ENCODE data around the gene COL18A1.
"Not testable (repeated sequence)": the region's sequence is repeated elsewhere in the genome, so short reads cannot be mapped to it uniquely, and the experiment has no call there.

The COL18A1 gene

DNA sequence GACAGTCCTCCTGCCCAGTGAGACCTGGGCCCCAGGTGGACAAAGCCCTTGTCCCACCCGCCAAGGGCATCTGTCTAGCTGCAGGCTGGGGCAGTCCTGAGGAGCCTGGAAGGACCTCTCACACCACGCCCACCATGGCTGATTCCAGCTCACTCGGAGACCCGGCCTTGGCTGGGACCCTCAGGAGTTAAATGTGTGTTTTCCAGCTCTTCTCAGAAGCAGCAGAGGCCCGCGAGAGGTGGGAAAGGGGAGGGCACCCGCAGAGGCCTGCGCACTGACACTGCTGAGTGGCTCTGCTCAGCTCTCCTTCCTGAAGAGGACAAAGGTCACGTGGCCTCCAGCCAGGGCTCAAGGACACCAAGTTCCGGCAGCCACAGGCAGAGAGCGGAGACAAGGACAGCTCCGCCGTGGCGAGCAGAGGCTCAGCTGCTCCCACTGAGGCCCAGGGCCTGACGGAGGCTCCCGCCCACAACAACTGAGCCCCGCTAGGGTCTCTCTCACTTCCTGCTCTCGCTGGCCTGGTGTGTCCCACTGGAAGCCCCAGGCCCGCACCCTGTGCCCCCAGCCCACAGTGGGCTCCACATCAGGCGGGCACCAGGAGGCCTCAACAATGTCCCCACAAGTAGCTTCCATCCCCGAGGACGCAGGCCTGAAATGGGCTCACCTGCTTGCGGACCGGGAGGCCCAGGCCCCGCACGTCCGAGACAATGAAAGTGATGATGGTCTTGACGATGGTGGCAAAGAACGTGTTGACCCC, 120.4 kb downstream of the COL18A1 start:
- no peak for DNase-seq

DNA sequence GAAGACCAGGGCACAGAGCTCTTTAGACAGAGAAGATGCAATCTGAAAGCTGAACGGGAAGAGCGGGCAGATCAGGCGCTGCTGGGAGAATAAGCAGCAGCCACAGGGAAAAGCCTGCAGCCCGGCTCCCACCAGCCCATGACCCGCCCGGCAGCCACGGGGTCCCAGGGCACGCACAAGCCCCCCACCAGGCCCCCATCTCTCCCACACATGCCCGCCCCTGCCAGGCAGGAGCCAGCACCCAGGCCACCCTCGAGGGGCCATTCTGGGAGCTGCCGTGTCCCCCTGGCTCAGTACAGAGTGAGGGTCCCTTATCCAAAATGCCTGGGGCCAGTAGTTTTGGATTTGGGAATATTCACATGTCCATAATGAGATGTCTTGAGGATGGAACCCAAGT, 120.9 kb downstream of the COL18A1 start:
- DNase-seq, result no peak

DNA sequence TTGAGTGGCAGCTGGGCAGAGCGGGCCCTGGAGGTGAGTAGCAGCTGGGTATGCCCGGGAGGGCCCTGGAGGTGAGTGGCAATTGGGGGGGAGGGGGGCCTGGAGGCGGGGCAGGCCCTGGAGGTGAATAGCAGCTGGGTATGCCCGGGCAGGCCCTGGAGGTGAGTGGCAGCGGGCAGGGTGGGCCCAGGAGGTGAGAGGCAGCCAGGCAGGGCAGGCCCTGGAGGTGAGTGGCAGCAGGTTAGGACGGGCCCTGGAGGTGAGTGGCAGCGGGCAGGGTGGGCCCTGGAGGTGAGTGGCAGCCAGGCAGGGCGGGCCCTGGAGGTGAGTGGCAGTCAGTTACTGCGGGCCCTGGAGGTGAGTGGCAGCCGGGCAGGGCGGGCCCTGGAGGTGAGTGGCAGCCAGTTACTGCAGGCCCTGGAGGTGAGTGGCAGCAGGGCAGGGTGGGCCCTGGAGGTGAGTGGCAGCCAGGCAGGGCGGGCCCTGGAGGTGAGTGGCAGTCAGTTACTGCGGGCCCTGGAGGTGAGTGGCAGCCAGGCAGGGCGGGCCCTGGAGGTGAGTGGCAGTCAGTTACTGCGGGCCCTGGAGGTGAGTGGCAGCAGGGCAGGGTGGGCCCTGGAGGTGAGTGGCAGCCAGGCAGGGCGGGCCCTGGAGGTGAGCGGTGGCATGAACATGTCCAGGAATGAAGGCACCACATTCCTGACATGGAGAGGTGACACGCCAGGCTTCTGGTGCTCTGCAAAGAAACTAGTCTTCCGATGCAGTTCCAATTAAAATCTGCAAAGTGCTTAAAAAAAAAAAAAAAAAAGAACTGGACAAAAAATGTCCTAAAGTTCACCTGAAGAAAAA, 122.4 kb downstream of the COL18A1 start:
- DNase-seq, result not testable (repeated sequence)

DNA sequence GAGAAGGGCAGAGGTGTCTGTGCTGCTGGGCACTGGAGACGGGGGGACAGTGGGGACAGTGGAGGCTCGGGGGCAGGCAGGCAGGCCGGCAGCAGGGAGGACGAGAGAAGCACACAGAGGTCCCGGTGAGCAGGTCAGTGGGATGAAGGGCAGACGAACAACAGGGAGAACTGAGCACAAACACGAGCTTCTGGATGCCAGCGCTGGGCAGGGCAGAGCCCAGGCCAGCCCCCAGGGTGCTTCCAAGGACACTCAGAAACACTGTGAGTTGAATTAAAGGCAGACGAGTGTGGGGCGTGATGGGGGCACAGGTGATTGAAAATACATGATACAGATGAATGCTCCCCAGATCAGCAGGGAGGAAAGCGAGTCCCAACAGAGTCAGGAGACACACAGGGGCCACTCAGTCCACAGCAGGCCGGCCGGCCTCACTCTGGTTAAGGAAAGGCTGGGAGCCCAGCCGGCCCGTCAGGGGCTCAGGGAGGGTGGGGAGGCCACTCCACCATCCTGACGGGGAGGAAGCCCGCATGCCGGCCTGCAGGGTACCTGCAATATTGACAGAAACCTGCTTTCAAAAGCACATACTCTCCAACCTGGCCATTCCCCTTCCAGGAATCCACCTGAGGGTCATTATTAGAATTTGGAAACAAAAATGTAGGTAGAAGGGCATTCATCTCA, 123.2 kb downstream of the COL18A1 start:
- no peak for DNase-seq

DNA sequence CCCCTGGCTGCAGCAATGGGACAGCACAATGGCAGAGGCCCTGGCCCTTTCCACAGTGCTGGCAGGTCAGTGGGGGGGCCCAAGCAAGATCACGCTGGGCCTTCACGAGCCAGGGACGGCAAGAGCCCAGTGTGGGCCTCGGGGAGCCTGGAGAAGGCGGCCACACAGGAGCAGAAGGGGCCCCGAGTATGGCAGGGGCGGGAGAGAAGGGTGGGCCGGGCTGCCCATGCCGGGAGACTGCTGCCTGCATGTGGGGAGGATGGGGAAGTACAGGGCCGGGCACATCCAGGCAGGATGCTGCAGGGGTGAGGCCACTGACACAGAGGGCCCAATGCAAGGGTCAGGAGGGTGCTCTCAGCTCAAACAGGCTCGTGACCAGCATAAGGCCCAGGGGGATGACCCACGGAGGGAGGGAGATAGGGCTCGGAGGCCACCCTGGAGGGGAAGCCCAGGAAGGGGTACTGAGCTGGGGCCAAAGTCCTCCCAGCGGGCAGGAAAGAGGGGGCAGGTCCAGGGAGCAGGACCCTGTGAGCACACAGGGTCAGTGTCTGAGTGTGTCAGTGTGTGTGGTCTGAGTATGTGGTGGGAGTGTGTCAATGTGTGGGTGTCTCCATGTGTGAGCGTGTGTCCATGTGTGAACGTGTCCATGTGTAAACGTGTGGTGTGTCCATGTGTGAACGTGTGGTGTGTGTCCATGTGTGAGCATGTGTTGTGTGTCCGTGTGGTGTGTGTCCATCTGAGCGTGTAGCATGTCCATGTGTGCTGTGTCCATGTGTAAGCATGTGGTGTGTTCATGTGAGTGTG, 124.2 kb downstream of the COL18A1 start:
- DNase-seq, result no peak

DNA sequence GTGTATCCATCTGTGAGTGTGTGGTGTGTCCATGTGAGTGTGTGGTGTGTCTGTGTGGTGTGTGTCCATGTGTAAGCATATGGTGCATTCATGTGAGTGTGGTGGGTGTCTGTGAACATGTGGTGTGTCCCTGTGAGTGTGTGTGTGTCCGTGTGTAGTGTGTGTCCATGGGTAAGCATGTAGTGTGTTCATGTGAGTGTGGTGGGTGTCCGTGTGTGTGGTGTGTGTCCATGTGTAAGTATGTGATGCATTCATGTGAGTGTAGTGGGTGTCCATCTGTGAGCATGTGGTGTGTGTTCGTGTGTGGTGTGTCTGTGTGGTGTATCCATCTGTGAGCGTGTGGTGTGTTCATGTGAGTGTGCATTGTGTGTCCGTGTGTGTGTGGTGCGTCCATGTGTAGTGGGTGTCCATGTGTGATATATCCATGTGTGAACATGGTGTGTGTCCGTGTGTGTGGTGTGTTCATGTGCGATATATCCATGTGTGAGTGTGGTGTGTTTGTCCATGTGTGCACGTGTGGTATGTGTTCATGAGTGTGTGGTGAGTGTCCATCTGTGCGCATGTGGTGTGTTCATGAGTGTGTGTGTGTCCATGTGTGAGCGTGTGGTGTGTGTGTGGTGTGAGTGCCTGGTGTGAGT, 124.9 kb downstream of the COL18A1 start:
- DNase-seq, result no peak

DNA sequence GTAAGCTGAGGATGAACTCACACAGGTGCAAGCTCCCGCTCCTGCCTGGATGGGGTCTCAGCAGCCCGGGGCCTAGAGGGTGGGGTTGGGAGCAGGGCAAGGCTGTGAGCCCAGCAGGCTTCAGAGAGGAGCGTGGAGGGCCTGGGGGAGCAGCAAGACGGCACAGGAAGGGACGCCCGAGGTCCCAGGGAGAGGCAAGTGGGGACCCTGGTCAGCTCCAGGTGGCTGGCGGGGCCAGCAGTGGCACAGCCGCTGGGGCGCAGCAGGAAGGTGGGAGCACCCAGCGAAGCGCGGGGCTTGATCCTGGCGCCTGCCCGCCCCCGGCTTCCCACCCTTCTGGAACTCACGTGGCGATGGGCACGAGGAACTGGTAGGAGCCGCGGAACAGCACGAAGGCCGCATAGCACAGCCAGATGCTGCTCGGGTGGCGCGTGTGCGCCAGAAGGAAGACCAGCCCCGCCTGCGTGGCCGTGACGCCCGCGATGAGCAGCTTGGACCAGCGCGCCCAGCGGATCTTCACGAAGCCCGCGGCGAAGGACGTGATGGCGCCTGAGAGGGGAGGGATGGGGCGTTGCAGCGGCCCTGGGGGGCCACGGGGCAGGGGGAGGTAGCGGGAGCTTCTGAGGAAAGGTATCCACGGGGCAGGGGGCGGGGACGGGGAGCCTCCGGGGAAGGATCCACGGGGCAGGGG, 125.6 kb downstream of the COL18A1 start:
- DNase-seq, result no peak

DNA sequence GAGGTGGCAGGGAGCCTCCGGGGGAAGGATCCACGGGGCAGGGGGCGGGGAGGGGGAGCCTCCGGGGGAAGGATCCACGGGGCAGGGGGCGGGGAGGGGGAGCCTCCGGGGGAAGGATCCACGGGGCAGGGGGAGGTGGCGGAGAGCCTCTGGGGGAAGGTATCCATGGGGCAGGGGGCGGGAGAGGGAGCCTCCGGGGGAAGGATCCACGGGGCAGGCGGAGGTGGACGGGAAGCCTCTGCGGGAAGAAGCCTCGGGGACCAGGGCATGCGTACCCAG, 126.1 kb downstream of the COL18A1 start:
- not testable (repeated sequence) for DNase-seq

DNA sequence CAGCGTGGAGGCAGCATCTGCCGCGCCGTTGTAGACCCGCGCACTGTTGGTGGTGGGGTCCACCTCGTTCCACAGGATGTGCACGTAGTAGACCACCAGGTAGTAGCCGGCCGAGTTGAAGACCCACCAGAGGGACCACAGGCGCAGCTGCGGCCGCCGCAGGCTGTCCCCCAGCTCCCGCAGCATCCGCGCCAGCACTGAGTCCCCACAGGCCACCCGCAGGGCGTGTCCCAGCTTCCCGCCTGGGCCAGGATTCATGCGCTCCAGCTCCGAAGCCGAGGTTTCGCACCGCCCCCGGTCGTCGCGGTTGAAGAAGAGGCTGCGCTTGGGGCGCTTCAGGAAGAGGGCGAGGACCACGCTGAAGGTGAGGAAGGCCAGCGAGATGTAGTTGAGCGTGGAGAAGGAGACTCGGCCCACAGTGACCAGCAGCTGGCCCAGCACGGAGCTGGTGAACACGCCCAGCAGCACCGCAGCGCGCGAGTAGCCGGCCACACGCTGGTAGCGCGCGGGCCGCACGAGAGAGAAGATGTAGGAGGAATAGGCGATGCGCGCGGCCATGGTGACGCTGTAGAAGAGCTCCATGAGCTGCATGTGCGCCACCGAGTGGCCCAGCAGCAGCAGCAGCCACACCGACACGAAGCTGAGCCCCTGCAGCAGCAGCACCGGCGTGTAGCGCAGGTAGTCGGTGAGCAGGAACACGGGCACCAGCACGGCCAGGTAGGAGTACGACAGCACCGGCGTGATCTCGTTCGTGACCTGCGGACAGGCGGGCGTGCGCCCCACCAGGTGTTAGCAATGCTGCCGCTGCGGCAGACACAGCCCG, 126.6 kb downstream of the COL18A1 start:
- DNase-seq, result no peak

DNA sequence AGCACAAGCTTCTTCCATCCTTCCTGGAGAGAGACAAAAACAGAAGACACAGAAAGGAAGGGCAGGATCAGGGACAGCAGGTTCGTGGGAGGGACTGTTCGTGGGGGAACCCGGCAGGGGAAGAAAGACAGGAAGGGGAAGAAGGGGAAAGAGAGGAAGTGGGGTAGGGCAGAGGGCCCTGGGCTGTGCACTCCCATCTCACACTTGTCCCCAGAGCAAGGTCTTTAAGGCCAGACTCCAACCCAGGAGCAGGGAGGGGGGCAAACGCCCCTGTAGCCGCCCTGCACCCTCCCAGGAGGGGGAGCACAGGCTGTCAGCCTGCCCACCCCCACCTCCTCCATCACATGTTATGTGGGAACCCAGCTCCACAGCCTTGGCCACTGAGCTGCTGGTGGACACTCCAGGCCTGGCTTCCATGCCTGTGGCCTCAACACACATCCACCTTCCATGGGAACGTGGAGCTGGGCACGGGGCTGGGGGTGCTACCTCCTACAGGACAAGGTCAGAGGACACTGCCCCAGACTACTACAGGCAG, 127.9 kb downstream of the COL18A1 start:
- no peak for DNase-seq

DNA sequence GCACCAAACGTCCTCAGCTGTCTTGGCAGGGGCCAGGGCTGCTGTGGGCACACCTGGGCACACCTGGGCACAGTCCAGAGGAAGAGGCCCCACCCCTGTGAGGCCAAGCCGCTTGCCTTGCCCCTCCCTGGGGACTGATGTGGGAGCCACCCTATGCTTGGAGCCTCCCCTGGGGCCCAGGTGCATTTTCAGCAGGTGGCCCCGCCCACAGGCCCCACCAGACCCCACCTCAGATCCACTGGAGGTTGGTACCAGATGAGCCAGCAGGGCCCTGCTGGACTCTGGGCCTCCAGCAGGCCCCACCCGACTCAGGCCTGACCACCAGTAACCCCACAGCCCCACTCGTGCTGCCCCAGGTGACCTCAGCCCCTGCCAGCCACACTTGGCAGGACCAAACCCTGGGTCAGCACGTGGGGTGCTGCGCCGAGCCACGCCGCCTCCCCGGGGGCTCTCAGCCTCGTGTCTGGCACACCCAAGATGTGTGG, 128.4 kb downstream of the COL18A1 start:
- DNase-seq, result no peak

DNA sequence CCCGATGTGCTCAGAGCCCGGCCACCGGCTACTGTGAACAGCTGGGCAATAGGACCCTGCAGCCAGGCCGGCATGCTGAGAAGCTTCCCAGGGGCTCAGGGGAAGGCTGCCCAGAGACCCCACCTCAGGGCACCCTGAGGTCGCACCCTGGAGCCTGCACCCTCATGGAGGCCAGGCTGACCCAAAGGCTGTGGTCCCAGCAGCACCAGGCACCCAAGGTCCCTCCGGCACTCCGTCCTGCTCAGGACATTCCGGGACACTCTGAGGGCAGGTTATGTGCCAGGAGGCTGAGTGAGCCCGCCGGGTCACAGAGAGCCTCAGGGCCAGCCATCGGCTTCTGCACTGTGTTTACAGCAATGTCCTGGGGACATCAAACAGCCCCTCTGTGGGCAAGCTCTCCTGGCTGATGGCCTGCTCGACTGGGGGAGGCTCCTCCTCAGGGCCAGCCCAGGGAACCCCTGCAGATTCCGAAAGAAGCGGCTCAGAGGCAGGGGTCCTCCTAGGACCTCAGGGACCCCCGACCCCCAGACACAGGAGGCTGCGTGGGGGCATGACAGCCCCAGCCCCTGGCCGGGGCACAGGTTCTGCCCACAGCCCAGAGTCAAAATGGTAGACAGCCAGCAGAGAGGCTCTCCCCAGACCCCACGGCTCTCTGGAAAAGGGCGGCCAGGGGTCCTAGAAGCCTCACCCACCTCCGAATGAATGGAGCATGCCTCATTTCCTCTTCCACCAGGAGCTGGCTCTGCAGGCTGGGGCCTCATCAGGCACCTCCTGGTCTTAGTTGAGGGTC, 129.1 kb downstream of the COL18A1 start:
- DNase-seq, result no peak

DNA sequence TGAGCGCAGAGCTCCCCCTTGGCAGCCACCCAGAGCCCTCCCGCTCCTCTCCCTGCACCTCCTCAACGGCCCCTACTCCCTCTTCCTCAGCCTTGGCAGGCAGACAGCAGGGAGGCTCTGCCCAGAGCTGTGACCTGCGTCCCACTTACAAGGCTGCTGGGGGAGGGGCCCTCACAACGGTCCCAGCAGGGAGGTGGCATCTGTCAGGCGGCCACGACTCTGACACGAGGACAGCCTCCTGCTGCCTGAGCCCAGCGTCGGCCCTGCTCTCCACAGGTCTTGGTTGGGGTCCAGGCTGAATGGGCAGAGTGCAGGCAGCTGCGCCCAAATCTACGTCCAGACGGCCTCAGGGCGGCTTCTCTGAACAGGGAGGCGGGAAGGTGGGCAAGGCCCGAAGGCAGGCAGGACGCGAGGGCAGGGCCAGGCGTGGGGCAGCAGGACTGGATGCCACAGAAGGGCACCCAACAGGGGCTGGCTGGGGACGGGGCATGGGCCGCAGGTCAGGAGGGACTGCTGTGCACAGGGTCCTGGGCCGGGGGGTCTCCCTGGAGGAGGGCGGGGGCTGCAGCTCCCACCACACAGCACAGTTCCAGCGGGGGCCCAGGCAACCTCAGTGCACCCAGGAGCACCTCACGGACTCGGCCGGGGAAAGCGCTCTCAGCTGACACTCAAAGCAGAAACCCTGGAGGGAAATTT, 129.8 kb downstream of the COL18A1 start:
- peak; percentile 17 for DNase-seq

DNA sequence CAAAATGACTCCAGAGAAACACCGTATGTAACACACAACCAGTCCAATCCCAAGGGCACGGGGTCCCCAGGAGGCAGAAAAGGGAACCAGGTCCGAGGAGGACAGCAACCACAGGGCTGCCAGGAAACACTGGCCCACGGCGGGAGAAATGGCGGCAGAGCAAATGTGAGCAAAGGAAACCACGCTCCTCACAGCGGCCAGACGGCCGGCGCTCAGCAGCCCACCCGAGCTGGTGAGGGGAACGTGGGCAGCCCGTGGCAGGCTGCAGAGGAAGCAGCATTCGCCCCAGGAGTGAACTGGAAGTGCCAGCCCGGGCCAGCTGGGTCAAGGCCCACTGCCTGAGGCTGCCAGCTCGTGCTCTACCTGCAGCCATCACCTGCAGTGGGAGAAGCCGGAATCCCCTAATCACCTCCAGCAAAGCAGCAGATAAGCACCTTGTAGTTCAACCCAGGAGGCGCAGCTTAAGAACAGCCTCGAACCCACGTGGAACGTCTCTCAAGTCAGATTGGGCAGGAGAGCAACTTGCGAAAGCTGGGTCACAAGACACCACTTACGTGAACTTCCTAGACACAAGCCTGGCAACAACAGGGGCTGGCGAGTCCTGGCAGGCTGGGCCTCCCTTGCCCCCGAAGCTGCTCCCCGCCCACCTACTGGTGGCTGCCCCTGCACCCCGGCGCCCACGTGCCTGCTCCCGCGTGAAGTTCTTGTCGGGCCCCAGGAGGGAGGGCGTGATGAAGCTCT, 130.5 kb downstream of the COL18A1 start:
- no peak for DNase-seq

DNA sequence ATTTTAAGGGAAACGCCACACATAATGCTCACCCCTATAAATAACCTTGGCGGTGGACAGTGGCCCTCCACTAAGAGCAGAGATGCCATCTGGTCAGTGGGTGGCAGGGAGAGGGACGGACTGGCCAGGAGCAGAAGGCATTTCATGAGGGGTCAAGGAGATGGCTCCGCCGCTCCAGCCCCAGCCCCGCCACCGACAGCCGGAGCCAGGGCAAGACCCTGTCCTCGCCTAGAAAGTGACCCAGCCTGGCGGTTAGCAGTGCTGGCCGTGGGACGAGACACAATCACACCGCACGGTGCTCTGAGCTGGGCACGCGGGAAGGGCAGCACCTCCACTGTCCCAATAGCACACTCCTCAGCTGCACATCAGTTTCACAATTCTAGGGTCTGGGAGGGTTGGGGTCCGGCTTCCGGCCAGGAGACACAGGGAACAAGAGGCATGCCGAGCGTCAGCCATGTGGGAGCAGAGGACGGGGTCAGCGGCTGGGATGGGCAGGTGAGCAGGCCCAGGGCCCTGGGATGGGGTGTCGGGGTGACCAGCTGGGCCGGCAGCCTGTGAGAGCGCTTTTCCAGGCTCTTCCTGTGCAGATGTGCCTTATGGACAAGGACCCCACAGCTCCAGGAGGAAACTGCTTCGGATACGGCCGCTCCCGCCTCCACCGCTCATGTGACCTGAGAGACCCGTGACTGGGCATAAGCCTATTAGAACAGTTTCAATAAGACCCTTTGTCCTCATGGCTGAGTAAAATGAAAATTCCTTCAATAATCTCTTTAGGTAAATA, 131.5 kb downstream of the COL18A1 start:
- no peak for DNase-seq

DNA sequence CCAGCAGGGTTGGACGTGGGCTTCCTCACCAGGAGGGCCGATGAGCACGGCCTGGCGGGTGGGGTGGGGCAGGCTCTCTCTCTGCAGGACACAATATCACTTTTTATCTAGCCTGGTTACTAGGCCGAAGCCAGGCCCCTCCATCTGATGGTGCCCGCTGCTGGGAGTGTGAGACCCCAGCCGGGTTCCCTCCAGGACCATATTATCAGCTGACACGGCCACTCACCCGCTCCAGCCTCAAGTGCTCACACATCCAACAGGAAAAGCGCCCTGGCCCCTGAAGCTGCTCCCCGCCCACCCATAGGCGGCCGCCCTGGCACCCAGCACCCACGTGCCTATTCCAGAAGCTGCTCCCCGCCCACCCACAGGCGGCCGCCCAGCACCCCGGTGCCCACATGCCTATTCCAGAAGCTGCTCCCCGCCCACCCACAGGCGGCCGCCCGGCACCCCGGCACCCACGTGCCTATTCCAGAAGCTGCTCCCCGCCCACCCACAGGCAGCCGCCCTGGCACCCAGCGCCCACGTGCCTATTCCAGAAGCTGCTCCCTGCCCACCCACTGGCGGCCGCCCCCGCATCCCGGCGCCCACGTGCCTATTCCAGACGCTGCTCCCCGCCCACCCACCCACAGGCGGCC, 132.3 kb downstream of the COL18A1 start:
- DNase-seq, result no peak

DNA sequence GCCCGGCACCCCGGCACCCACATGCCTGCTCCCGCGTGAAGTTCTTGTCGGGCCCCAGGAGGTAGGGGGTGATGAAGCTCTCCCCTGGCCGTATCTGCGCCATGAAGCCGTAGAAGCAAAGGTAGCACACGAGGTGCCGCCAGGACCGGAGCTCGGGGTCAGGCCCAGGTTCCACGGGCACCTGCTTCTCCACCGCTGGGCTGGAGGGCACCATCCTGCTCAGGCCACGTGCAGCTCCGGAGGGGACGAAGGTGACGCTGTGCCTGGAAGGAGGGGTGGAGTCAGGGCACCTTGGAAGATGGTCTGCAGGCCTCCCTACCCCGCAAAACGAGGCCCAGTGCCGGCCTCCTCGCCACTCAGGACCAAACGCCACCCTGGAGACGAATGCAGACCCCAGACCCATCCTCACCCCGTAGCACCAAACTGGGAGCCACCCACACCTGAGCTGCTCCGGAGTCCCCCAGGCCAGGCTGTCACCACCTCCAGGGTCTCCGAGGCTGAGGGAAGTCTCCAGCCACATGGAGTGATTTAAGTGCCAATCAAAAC, 132.9 kb downstream of the COL18A1 start:
- no peak for DNase-seq

All from NCI-H1417 treated with DMSO at 0.1 percent for 48 hours (cell line).